ENCODE data around the gene UBN2.

Gene UBN2

DNA sequence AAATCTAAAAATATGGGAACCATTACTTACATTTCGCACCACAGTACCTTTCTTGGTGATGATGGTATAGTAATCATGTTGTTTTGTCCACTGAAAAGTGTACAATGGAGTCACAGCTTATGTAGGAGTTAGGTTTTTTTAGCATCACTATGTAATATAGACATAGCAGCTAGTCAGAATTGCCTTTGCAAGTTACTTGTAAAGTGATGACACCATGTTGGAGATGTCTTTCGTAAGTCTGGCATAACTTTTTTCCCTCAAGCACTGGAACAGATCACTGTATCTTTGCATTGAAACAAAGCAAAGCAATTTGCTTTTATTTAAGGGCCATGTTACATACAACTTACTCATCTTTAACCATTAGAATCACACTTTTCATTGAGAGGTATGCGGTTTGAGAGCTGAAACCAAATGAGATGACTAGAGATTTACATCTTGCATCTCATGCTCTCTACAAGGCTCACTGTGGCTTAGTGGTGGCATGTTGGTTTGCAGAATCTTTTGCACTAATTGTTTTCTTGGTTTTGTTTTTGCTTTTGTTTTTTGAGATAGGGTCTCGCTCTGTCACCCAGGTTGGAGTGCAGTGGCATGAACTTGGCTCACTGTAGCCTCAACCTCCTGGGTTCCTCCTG, 18.3 kb downstream of the UBN2 start:
- Histone ChIP-seq H3K4me1 (ENCODE audit: insufficient read depth, low read length) (no peaks in the 10 kb centered on the region), H3K9me3 (ENCODE audit: control insufficient read depth, insufficient read depth, low read length) (no peaks in the 10 kb centered on the region), H3K36me3 (ENCODE audit: insufficient read depth, low read length) (peaks cover 9% of the 10 kb centered on the region; the same call in 1 of the 2 replicates)

DNA sequence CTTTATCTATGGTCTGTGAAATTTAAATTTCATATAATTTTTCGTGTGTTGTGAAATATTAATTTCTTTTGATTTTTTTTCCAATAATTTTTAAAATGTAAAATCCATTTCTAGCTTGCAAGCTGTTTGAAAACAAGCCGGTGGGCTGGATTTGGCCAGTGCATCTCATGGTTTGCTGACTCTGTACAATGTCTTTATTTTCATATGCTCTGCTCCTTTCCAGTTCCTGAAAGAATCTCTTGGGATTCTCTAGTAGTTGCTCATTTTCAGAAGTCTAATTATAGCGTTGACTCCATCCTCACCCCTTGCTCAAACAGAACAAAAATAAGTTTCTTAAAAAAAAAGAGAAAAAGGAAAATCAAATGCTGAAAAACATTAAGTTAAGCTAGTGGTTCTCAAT, 21.4 kb downstream of the UBN2 start:
- no peaks in the 10 kb centered on the region for H3K4me1 ChIP-seq (ENCODE audit: insufficient read depth, low read length)
- H3K36me3 ChIP-seq (ENCODE audit: insufficient read depth, low read length) = peaks cover 9% of the 10 kb centered on the region; the same call in 1 of the 2 replicates
- H3K9ac ChIP-seq (ENCODE audit: low read depth, low read length) = no peak overlapping the region
- no peaks in the 10 kb centered on the region for H3K9me3 ChIP-seq (ENCODE audit: control insufficient read depth, insufficient read depth, low read length)

More for the DNA sequence above, 18.3 kb downstream of the UBN2 start:
- no peak overlapping the region for H3K9ac ChIP-seq (ENCODE audit: low read depth, low read length)

DNA sequence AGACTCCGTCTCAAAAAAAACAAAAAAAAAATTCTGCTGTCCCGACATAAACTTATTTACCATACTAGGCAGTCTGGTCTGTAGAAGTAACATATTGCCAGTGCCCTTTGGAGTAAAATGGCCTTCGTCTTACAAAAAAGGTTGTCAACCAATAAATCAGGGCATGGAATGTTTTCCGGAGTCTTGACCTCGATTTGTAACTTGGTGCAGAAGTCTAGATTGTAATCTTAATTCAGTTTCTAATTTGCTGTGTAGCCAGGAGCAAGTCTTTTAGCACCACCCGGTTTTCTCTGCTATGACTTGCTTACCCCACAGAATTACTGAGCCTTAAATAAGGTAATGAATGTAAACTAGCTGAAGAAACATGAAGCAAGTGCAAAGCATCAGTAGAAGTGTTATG, 23.2 kb downstream of the UBN2 start:
- Histone ChIP-seq H3K9ac (ENCODE audit: low read depth, low read length) (no peak overlapping the region), H3K4me1 (ENCODE audit: insufficient read depth, low read length) (no peaks in the 10 kb centered on the region), H3K36me3 (ENCODE audit: insufficient read depth, low read length) (peaks cover 14% of the 10 kb centered on the region; the same call in 1 of the 2 replicates), H3K9me3 (ENCODE audit: control insufficient read depth, insufficient read depth, low read length) (no peaks in the 10 kb centered on the region)

DNA sequence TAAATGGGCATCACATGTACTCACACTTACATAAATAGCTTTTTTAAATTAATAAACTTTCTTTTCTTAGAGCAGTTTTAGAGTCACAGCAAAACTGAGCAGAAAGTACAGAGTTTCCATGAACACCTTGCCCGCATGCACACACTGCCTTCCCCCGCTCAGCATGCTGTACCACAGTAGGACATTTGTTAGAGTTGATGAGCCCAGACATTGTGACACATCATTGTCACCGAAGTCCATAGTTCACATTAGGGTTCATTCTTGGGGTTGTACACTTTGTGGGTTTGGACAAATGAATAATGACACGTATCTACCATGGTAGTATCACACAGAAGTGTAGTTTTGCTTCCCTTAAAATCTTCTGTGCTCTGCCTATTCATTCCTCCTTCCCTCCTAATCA, 23.7 kb downstream of the UBN2 start:
- no peak overlapping the region for H3K9ac ChIP-seq (ENCODE audit: low read depth, low read length)
- H3K36me3 ChIP-seq (ENCODE audit: insufficient read depth, low read length) = peaks cover 15% of the 10 kb centered on the region; the same call in 1 of the 2 replicates
- no peaks in the 10 kb centered on the region for H3K4me1 ChIP-seq (ENCODE audit: insufficient read depth, low read length)
- H3K9me3 ChIP-seq (ENCODE audit: control insufficient read depth, insufficient read depth, low read length) = no peaks in the 10 kb centered on the region

DNA sequence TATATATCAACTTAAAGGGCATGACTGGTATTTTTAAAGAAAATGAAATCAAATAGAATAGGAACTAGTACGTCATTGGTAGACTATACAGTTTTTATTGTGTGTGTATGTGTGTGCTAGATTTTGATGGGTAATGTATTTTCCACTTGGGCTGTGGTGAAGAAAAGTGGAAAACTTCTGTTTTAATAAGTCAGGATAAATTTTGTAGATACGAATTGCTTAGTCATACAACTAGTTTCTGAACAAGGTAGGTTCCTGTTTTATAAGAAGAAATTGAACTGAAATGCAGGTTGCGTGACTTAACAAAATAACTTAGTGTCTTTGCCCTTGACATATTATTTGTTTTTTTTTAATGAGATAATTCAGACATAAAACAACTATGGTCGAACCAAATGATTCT, 24.3 kb downstream of the UBN2 start:
- Histone ChIP-seq H3K9ac (ENCODE audit: low read depth, low read length) (no peak overlapping the region), H3K36me3 (ENCODE audit: insufficient read depth, low read length) (peaks cover 17% of the 10 kb centered on the region), H3K9me3 (ENCODE audit: control insufficient read depth, insufficient read depth, low read length) (no peaks in the 10 kb centered on the region), H3K4me1 (ENCODE audit: insufficient read depth, low read length) (no peaks in the 10 kb centered on the region)

DNA sequence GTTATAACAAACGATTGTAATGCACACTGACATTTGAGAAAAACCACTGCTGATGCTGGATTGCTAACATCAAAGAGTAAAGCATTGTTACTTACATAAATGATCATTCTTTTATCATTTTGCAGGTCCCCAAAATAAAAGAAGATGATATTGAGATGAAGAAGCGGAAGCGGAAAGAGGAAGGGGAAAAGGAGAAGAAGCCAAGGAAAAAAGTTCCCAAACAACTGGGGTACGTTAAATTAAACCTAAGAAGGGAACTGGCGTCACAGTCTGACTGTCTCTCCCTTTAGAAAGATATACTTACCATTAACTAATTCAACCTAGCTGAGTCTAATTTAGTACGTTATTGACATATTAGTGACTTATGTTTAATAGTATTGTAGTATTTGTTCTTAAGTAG, 28.1 kb downstream of the UBN2 start:
- no peaks in the 10 kb centered on the region for H3K9me3 ChIP-seq (ENCODE audit: control insufficient read depth, insufficient read depth, low read length)
- no peaks in the 10 kb centered on the region for H3K4me1 ChIP-seq (ENCODE audit: insufficient read depth, low read length)
- H3K9ac ChIP-seq (ENCODE audit: low read depth, low read length) = no peak overlapping the region
- peaks cover 19% of the 10 kb centered on the region for H3K36me3 ChIP-seq (ENCODE audit: insufficient read depth, low read length)

DNA sequence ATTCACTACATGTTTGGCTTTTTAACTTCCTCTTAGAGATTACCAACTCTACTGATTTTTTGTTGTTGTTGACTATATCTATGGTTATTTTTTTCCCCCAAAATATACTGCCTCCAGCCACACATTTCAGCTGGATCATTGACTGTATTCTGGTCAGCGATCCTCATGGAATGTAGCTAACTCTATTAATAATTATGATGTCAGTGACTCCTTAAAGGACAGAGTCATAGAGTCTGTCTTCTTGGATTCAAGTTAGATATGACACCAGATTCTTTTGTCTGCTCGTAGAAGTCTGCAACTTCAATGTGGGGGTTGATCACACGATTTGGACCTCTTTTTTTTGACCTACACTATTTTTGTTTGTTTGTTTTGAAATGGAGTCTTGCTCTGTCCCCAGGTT, 33.2 kb downstream of the UBN2 start:
- Histone ChIP-seq H3K9ac (ENCODE audit: low read depth, low read length) (no peak overlapping the region), H3K36me3 (ENCODE audit: insufficient read depth, low read length) (peaks cover 14% of the 10 kb centered on the region), H3K9me3 (ENCODE audit: control insufficient read depth, insufficient read depth, low read length) (no peaks in the 10 kb centered on the region), H3K4me1 (ENCODE audit: insufficient read depth, low read length) (no peaks in the 10 kb centered on the region)

DNA sequence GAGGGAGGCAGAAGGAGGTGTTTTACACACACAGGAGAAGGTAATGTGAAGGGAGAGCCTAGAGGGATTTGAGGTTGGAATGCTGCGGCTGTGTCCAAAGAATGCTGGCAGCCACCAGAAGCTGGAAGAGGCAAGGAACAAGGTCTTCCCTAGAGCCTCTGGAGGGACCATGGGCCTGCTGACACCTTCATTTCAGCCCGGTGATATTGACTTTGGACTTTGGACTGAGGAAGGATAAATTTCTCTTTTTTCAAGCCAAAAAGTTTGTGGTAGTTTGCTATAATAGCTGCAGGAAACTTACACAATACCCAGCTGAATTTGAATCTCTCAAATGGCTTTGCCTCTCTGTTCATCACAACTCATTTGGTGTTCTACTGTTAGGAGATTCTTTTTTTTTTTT, 34.6 kb downstream of the UBN2 start:
- no peaks in the 10 kb centered on the region for H3K4me1 ChIP-seq (ENCODE audit: insufficient read depth, low read length)
- no peak overlapping the region for H3K9ac ChIP-seq (ENCODE audit: low read depth, low read length)
- H3K36me3 ChIP-seq (ENCODE audit: insufficient read depth, low read length) = peaks cover 6% of the 10 kb centered on the region
- no peaks in the 10 kb centered on the region for H3K9me3 ChIP-seq (ENCODE audit: control insufficient read depth, insufficient read depth, low read length)

DNA sequence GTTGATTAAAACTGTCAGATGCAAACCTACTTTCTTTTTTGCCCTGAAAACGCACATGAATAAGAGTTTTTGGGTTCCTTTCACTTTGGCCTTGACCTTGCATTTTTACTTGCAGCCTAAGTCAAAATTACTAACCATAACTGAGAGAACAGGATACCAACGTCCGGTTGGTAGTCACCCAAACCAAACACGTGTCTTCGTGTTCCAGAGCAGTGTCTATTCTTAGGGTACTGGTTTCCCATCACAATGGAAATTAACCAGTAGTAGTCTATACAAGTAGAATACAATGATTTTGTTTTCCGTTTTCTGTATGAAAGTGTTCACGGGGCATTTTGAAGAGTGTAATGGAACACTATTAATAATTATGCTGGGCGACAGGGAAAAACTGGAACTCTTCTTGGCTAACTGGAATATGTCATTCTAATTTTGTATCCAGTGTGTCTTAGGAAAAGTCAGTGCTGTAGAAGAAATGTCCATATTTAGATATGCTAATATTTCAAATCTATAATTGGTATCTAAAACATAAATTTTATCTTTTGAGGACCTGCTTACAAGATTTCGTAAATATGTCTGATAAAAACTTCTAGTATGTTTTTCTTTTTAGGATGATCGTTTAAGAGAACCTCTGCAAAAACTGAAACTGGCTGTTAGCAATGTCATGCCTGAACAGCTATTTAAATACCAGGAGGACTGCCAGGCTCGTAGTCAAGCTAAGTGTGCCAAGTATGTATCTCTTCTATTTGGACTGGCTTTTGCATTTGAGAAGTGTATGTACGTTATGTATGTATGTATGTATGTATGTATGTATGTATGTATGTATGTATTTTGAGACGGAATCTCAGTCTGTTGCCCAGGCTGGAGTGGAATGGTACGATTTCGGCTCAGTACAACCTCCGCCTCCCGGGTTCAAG, 40.9 kb downstream of the UBN2 start:
- Histone ChIP-seq H3K9ac (ENCODE audit: low read depth, low read length) (no peak overlapping the region), H3K9me3 (ENCODE audit: control insufficient read depth, insufficient read depth, low read length) (no peaks in the 10 kb centered on the region), H3K4me1 (ENCODE audit: insufficient read depth, low read length) (no peaks in the 10 kb centered on the region), H3K36me3 (ENCODE audit: insufficient read depth, low read length) (peaks cover 5% of the 10 kb centered on the region)

DNA sequence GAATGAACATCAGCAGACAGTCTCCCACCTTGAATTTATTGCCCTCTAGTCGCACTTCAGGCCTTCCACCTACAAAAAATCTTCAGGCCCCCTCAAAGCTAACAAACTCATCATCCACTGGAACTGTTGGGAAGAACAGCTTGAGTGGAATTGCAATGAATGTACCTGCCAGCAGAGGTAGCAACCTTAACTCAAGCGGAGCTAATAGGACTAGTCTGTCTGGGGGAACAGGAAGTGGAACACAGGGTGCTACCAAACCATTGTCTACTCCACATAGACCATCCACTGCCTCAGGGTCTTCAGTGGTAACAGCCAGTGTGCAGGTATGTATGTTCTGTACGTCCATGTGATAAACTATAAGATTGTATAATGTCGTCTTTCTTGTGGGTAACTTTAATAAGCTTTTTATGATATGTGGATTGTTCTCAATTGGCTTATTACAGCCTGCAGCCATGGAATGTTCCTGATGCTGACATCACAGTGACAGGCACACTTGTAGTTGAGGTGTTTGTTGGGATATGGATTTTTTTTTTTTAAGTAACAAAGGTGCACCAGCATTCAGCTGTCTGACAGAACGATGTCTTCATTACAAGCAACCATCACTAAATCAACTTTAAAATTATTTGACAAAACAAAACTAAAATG, 53.3 kb downstream of the UBN2 start:
- Histone ChIP-seq H3K9me3 (ENCODE audit: control insufficient read depth, insufficient read depth, low read length) (no peaks in the 10 kb centered on the region), H3K4me1 (ENCODE audit: insufficient read depth, low read length) (no peaks in the 10 kb centered on the region), H3K36me3 (ENCODE audit: insufficient read depth, low read length) (peaks cover 10% of the 10 kb centered on the region), H3K9ac (ENCODE audit: low read depth, low read length) (no peak overlapping the region)

DNA sequence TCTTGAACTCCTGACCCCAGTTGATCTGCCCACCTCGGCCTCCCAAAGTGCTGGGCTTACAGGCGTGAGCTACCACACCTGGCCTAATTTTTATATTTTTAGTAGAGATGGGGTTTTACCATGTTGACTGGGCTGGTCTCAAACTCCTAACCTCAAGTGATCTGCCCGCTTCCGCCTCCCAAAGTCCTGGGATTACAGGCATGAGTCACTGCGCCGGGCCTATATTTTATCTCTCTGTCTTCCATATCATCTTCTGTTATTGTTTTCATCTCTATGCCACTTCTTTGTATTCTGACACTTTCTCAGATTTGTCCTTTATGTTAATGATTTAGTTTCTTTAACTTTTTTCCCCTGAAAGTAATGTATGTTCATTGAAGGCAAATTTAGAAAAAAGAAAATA, 55.1 kb downstream of the UBN2 start:
- Histone ChIP-seq H3K9ac (ENCODE audit: low read depth, low read length) (no peak overlapping the region), H3K4me1 (ENCODE audit: insufficient read depth, low read length) (no peaks in the 10 kb centered on the region), H3K36me3 (ENCODE audit: insufficient read depth, low read length) (peaks cover 10% of the 10 kb centered on the region), H3K9me3 (ENCODE audit: control insufficient read depth, insufficient read depth, low read length) (no peaks in the 10 kb centered on the region)

DNA sequence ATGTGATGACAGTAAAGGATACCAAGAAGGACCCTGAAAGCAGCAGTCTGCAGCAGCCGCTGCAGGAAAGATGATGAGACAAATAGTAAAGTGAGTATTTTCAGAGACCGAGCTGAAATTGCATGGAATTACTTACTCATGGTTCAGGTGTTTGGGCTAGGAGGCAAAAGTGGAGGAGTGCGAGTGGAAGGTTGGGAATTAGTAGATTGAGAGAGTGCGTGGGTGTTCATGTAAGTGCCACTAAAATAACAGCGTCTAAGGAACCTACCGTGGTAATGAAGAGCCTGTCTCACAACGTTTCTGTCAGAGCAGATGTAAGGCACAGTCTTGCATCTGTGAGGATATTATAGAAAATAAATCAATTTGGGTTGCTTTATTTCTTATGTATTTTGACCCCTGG, 61.8 kb downstream of the UBN2 start:
- Histone ChIP-seq H3K9me3 (ENCODE audit: control insufficient read depth, insufficient read depth, low read length) (no peaks in the 10 kb centered on the region), H3K9ac (ENCODE audit: low read depth, low read length) (no peak overlapping the region), H3K36me3 (ENCODE audit: insufficient read depth, low read length) (no peaks in the 10 kb centered on the region; the same call in 1 of the 2 replicates), H3K4me1 (ENCODE audit: insufficient read depth, low read length) (no peaks in the 10 kb centered on the region)

DNA sequence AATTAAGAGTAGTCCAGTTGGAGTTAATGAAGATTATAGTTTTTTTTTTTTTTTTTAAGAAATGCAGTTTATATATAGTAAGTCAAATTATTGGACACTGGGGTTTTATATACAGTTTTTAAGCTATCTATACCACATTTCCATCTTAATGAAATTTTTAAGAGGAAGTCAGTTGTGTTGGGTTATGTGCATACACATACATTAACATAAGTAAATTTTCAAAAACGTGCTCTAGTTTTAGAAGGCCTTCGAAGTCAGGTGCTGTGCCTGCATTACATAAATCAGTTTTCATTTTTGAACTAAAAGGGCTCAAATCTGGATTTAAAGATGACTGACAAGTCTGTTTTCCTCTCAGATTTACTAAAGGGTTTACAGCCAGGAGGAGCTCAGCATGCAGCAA, 62.5 kb downstream of the UBN2 start:
- Histone ChIP-seq H3K36me3 (ENCODE audit: insufficient read depth, low read length) (no peaks in the 10 kb centered on the region), H3K9me3 (ENCODE audit: control insufficient read depth, insufficient read depth, low read length) (no peaks in the 10 kb centered on the region), H3K9ac (ENCODE audit: low read depth, low read length) (no peak overlapping the region), H3K4me1 (ENCODE audit: insufficient read depth, low read length) (no peaks in the 10 kb centered on the region)

DNA sequence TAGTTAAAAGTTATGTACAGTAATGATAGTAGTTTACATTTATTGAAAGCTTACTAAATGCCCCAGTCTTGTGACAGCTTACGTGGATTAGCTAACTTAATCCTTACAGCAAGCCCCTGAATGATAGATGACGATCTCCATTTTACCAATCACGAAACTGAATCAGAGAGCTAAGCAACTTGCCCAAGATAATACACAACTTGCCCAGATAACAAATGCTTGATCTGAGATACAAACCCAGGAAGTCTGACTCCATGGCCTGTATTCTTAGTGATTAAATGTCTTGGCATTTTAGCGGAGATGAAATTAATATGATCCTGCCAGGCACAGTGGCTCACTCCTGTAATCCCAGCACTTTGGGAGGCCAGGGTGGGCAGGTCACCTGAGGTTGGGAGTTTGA, 63.2 kb downstream of the UBN2 start:
- no peaks in the 10 kb centered on the region; the same call in 1 of the 2 replicates for H3K36me3 ChIP-seq (ENCODE audit: insufficient read depth, low read length)
- H3K4me1 ChIP-seq (ENCODE audit: insufficient read depth, low read length) = no peaks in the 10 kb centered on the region
- H3K9me3 ChIP-seq (ENCODE audit: control insufficient read depth, insufficient read depth, low read length) = no peaks in the 10 kb centered on the region
- no peak overlapping the region for H3K9ac ChIP-seq (ENCODE audit: low read depth, low read length)

Measured in ES-I3 (cell line).